Measurements from ENCODE around the gene OXER1.

Gene OXER1

DNA sequence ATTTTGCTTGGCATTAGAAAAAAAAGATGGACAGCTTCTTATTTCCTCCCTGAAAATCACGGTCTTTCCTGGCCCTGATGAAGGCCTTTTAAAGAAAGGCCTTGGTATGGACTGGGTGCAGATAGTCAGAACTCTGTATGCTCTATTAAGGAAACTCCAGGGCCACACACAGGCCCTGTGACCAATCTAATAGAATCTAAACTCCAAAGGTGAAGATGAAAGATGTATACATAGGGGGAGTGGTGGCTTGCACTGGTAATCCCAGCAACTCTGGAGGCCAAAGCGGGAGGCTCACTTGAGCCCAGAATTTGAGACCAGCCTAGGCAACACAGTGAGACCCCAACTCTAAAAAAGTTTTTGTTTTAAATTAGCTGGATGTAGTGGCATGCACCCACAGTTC lies 37.3 kb downstream of the OXER1 start:
- Histone ChIP-seq H3K27me3 (ENCODE audit: control insufficient read depth, insufficient read depth, low read length) (no peaks in the 10 kb centered on the region), H3K79me2 (no peaks in the 10 kb centered on the region), H3K4me2 (ENCODE audit: low read length) (no peak overlapping the region), H3K4me3 (ENCODE audit: low read depth, low read length) (no peak overlapping the region), H3K36me3 (ENCODE audit: control insufficient read depth, insufficient read depth, low read length) (peaks cover 2% of the 10 kb centered on the region), H3K9me3 (ENCODE audit: control insufficient read depth, low read length) (no peaks in the 10 kb centered on the region), H3K9ac (no peak overlapping the region), H3K4me1 (no peaks in the 10 kb centered on the region), H2AFZ (no peak overlapping the region), H3K27ac (no peak overlapping the region)
- TF ChIP-seq, protein P1, sequence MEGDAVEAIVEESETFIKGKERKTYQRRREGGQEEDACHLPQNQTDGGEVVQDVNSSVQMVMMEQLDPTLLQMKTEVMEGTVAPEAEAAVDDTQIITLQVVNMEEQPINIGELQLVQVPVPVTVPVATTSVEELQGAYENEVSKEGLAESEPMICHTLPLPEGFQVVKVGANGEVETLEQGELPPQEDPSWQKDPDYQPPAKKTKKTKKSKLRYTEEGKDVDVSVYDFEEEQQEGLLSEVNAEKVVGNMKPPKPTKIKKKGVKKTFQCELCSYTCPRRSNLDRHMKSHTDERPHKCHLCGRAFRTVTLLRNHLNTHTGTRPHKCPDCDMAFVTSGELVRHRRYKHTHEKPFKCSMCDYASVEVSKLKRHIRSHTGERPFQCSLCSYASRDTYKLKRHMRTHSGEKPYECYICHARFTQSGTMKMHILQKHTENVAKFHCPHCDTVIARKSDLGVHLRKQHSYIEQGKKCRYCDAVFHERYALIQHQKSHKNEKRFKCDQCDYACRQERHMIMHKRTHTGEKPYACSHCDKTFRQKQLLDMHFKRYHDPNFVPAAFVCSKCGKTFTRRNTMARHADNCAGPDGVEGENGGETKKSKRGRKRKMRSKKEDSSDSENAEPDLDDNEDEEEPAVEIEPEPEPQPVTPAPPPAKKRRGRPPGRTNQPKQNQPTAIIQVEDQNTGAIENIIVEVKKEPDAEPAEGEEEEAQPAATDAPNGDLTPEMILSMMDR (IDR thresholded peaks at IDR 0.05), result no peak

- Histone ChIP-seq H2AFZ (no peak overlapping the region), H3K9ac (no peak overlapping the region), H3K4me3 (ENCODE audit: low read depth, low read length) (no peak overlapping the region), H3K27ac (no peak overlapping the region), H3K4me1 (no peaks in the 10 kb centered on the region), H3K36me3 (ENCODE audit: control insufficient read depth, insufficient read depth, low read length) (peaks cover 2% of the 10 kb centered on the region), H3K27me3 (ENCODE audit: control insufficient read depth, insufficient read depth, low read length) (no peaks in the 10 kb centered on the region), H3K4me2 (ENCODE audit: low read length) (no peak overlapping the region), H3K79me2 (no peaks in the 10 kb centered on the region), H3K9me3 (ENCODE audit: control insufficient read depth, low read length) (no peaks in the 10 kb centered on the region)
- TF ChIP-seq, protein P1 (IDR thresholded peaks at IDR 0.05), result no peak
Observed at GRCh38 chr2:42725657-42726056, 38.3 kb downstream of the OXER1 start.

DNA sequence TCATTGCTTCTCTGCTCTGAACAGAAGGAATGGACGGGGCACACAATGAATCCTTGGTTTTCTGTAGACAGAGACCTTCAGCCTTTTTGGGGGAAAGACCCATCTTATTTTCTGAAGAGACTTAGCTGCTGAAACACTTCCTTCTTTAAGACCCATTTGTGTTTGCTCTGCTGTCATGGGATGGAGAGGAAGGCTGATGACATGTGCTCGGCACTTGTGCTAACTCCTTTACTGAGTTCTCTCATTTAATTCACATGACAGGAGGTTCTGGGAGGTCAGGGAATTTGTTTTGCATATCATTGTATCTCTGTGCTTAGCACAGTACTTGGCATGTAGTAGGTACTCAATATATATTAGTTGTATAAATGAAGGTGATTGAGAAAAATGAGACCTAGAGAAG lies 39.0 kb downstream of the OXER1 start:
- Histone ChIP-seq H3K79me2 (no peaks in the 10 kb centered on the region), H3K4me1 (no peaks in the 10 kb centered on the region), H3K9me3 (ENCODE audit: control insufficient read depth, low read length) (no peaks in the 10 kb centered on the region), H3K27ac (no peak overlapping the region), H3K9ac (no peak overlapping the region), H3K4me3 (ENCODE audit: low read depth, low read length) (no peak overlapping the region), H3K4me2 (ENCODE audit: low read length) (no peak overlapping the region), H3K27me3 (ENCODE audit: control insufficient read depth, insufficient read depth, low read length) (no peaks in the 10 kb centered on the region), H3K36me3 (ENCODE audit: control insufficient read depth, insufficient read depth, low read length) (peaks cover 2% of the 10 kb centered on the region), H2AFZ (no peak overlapping the region)
- TF ChIP-seq, protein P1 (IDR thresholded peaks at IDR 0.05), result no peak

DNA sequence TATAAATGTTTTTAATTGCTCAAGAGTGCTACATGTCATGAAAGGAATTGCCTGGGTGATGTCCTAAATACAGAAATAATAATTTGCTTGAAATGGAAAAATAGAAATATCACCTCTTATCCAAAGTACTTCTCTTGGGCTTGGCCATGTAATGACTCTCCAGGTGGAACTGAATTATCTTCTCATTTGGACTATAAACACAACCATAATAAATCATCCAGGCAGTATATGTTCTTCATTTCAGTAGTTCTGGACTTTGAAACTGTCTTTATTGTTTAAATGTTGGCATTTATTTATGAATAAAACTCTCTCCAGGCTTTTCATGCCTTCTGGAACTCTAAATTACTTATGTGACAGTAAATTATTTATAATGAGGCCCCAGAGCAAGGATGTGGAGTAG lies 40.5 kb downstream of the OXER1 start:
- Histone ChIP-seq H3K4me3 (ENCODE audit: low read depth, low read length) (no peak overlapping the region), H3K27ac (no peak overlapping the region), H3K9me3 (ENCODE audit: control insufficient read depth, low read length) (no peaks in the 10 kb centered on the region), H3K27me3 (ENCODE audit: control insufficient read depth, insufficient read depth, low read length) (no peaks in the 10 kb centered on the region), H3K9ac (no peak overlapping the region), H3K36me3 (ENCODE audit: control insufficient read depth, insufficient read depth, low read length) (no peaks in the 10 kb centered on the region), H3K4me2 (ENCODE audit: low read length) (no peak overlapping the region), H3K79me2 (no peaks in the 10 kb centered on the region), H2AFZ (no peak overlapping the region), H3K4me1 (no peaks in the 10 kb centered on the region)
- TF ChIP-seq, protein P1 (IDR thresholded peaks at IDR 0.05), result no peak

DNA sequence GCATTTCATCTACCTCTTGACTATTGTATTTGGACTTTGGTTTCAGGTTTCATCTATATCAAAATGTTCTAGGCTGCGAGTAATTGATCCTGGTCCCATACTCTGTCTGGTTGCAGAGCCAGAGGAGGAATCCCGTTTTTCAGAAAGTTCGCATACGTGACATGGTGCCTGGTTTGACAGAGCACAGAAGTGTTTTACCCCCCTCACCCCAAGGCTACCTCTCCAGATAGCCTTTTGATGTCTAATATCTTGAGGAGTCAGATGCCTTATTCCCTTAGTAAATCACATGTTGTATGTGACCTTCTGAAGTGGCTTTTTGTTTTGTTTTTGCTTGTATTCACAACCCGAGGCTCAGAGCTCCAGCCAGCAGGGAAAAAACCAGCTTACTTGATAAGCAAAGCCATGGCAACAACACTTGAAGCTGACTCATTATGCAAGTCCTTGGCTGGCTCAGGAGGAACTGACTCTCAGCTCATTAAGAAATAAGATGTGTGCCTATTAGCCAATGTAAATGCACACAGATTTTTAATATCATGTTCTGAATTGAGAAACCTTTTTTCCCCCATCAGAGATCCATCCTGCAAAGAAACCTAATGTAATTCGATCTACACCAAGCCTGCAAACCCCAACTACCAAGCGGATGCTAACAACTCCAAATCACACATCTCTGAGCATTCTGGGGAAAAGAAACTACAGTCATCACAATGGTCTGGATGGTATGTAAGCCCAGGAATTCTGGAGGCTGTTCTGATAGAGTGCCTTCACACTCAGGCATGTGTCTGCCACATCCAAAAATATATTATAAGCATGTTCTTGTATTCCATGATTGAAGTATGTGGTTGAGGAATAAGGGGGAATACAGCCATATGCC lies 41.4 kb downstream of the OXER1 start:
- no peak overlapping the region for H3K9ac ChIP-seq
- no peak overlapping the region for H3K4me3 ChIP-seq (ENCODE audit: low read depth, low read length)
- H3K27ac ChIP-seq, result no peak overlapping the region
- H3K79me2 ChIP-seq, result no peaks in the 10 kb centered on the region
- no peaks in the 10 kb centered on the region for H3K36me3 ChIP-seq (ENCODE audit: control insufficient read depth, insufficient read depth, low read length)
- no peak overlapping the region for H2AFZ ChIP-seq
- TF ChIP-seq, protein P1 (IDR thresholded peaks at IDR 0.05), result no peak
- no peak overlapping the region for H3K4me2 ChIP-seq (ENCODE audit: low read length)
- H3K4me1 ChIP-seq, result no peaks in the 10 kb centered on the region
- H3K9me3 ChIP-seq (ENCODE audit: control insufficient read depth, low read length), result no peaks in the 10 kb centered on the region
- H3K27me3 ChIP-seq (ENCODE audit: control insufficient read depth, insufficient read depth, low read length), result no peaks in the 10 kb centered on the region
